Femur (tissue), 1 donor: ENCODE data around the gene RASSF8.

Experiments
- DNase-seq: peaks from one replicate; pipeline ENCODE4 v3.0.0-alpha.2; 2017

The RASSF8 gene

GRCh38 chr12:25994901-25995625, 36.6 kb downstream of the RASSF8 start:
- no peak for DNase-seq

DNA sequence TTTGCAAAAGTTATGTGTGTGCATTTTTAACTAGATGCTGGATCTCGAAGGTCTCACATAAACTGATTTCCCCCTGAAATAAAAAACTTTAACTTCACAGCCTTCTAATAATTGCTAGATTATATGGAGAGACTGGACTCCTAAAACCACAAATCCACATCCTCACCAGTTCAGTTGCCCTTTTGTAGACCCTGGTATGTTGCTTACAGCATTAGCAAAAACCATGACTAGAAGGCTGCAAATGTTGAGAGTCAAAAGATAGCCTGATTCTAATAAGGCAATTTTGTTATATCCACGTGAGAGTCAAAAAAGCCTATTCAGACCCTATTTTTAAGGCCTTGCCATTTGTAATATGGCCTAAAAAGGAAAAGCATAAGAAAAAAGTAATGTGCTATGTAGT, 37.4 kb downstream of the RASSF8 start:
- DNase-seq = no peak

- DNase-seq = no peak
Measured at GRCh38 chr12:25996677-25997076, 38.2 kb downstream of the RASSF8 start.

GRCh38 chr12:25997201-25997963, 38.9 kb downstream of the RASSF8 start:
- DNase-seq = no peak

- no peak for DNase-seq
Measured at GRCh38 chr12:26000898-26001297, 42.4 kb downstream of the RASSF8 start.

GRCh38 chr12:26001530-26001929, 43.0 kb downstream of the RASSF8 start:
- DNase-seq = no peak

GRCh38 chr12:26003065-26003464, 44.6 kb downstream of the RASSF8 start:
- no peak for DNase-seq

- no peak for DNase-seq
Measured at GRCh38 chr12:26007566-26007965, 49.1 kb downstream of the RASSF8 start.

- DNase-seq = no peak
Measured at GRCh38 chr12:26009593-26009992, 51.1 kb downstream of the RASSF8 start.

GRCh38 chr12:26010293-26010821, 51.9 kb downstream of the RASSF8 start:
- DNase-seq = no peak

- no peak for DNase-seq
Measured at GRCh38 chr12:26011099-26011498, 52.6 kb downstream of the RASSF8 start.

- no peak for DNase-seq
Measured at GRCh38 chr12:26014085-26014484, 55.6 kb downstream of the RASSF8 start.

- no peak for DNase-seq
Measured at GRCh38 chr12:26016516-26016915, 58.0 kb downstream of the RASSF8 start.

- DNase-seq = no peak
Measured at GRCh38 chr12:26017484-26018211, 59.2 kb downstream of the RASSF8 start.

GRCh38 chr12:26018926-26019325, 60.4 kb downstream of the RASSF8 start:
- no peak for DNase-seq

- DNase-seq = no peak
Measured at GRCh38 chr12:26021534-26021933, 63.1 kb downstream of the RASSF8 start.

GRCh38 chr12:26022043-26022442, 63.6 kb downstream of the RASSF8 start:
- no peak for DNase-seq

DNA sequence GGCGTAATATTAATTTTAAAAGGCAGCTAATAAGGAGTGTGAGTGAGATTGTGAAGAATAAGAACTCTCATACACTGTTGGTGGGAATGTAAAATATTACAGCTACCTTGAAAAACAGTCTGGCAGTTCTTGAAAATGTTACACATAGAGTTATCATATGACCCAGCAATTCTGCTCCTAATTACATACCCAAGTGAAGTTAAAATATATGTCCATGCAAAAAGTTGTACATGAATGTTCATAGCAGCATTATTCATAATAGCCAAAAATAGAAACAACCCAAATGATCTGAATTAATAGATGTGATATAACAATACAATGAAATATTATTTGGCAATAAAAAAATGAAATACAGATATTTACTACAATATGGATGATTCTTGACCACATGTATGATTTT, 68.2 kb downstream of the RASSF8 start:
- DNase-seq = no peak

GRCh38 chr12:26027401-26027800, 68.9 kb downstream of the RASSF8 start:
- DNase-seq = no peak

DNA sequence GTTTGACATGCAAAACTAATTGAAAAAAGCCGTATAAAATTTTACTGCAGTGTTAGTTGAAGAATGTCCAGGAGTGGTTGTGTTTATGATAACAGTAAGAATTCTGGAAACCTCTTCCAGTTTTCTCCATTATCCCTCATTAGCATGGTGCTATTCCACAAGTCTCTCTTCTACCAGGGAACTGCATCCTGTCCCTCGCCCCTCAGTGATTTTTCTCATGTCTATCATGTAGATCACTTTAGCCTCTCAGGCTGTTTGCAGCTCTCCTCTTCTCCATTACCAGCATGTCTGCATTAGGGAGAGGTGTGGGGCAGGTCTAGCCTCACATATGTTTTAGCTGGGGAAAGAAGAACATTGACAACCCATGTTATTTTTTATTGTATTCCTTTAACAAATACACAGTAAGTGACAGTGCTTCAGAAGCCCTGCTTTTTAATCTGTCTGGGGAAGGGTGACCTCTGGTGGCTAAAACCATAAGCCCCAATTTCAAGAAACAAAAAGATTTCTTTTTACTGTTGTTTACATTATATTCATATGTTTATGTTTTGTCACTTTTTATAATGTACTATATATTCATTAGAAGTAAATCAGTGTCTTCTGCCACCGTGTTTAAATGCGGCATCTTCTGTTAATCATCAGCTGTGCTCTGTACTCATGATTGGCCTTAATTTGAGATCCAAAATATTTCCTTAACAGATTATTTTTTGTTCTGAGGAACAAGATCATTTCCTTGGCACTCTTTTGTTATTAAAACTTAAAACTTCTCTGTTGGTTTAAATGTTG, 70.7 kb downstream of the RASSF8 start:
- DNase-seq = no peak

DNA sequence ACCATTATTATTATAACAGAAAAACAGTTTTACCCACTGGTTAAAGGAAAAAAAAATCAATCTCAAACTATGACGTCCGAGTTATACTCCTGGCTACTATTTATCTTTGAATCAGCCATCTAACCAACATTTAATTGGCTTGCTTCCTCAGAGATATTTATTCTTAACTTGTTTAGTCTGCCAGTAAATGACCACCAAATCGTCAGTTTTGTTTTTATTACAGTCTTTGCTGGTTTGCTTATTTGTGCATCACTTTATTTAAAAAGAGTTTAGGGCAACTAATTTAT, 71.2 kb downstream of the RASSF8 start:
- DNase-seq = no peak

GRCh38 chr12:26030371-26030770, 71.9 kb downstream of the RASSF8 start:
- no peak for DNase-seq

GRCh38 chr12:26031318-26031717, 72.8 kb downstream of the RASSF8 start:
- no peak for DNase-seq
